NCI-H345 treated with DMSO at 0.1 percent for 48 hours (cell line): ENCODE results near the gene VASN.
"Not testable (repeated sequence)": the region's sequence is repeated elsewhere in the genome, so short reads cannot be mapped to it uniquely, and the experiment has no call there.

ENCODE experiments used
- DNase-seq: peaks from one replicate; lab custom pipeline; 2025; ENCODE audit not compliant: unreplicated experiment; lab: John Stamatoyannopoulos, UW

Gene VASN

GRCh38 chr16:4371357-4372000 lies at the start of gene VASN:
VASN (plus strand) TSS chr16:4371848; CDS start chr16:4380878, 9,030 bp downstream.
- peak; percentile 11 for DNase-seq

GRCh38 chr16:4322121-4323052 lies 49.3 kb upstream of the VASN start:
- no peak for DNase-seq

- DNase-seq: no peak
Measured at GRCh38 chr16:4323071-4323844, 48.4 kb upstream of the VASN start.

GRCh38 chr16:4323845-4324488 lies 47.7 kb upstream of the VASN start:
- no peak for DNase-seq

GRCh38 chr16:4324492-4325252 lies 47.0 kb upstream of the VASN start:
- DNase-seq: no peak

GRCh38 chr16:4325253-4325758 lies 46.3 kb upstream of the VASN start:
- DNase-seq: no peak

GRCh38 chr16:4327386-4328045 lies 44.1 kb upstream of the VASN start:
- DNase-seq: no peak

GRCh38 chr16:4328046-4328781 lies 43.4 kb upstream of the VASN start:
- DNase-seq: no peak

GRCh38 chr16:4328782-4329775 lies 42.6 kb upstream of the VASN start:
- DNase-seq: no peak

GRCh38 chr16:4330277-4330874 lies 41.3 kb upstream of the VASN start:
- DNase-seq: no peak

GRCh38 chr16:4332083-4332482 lies 39.6 kb upstream of the VASN start:
- DNase-seq: no peak

- DNase-seq: no peak
Measured at GRCh38 chr16:4332623-4333307, 38.9 kb upstream of the VASN start.

- DNase-seq: no peak
Measured at GRCh38 chr16:4333308-4333638, 38.4 kb upstream of the VASN start.

- not testable (repeated sequence) for DNase-seq
Measured at GRCh38 chr16:4333714-4334113, 37.9 kb upstream of the VASN start.

- no peak for DNase-seq
Measured at GRCh38 chr16:4334724-4335495, 36.7 kb upstream of the VASN start.
